B cell (primary cell): Measurements from ENCODE around the gene SEC14L1. TPM values are rescaled to one million over a fixed set of nuclear protein-coding genes. Genes with fewer than 3 reads are reported as not detected.

Experiments
- ATAC-seq: fragments of 200-7000 bp; cut with Tn5 transposase; one replicate; pipeline ENCODE4 v1.10.0; 2021; ENCODE audit warnings: low read depth, mild to moderate bottlenecking, moderate number of reproducible peaks, moderate library complexity
- CTCF ChIA-PET: fragments of 350-600 bp; sonication (Branson Sonifier 250); formaldehyde crosslinking; loops from one replicate; lab custom pipeline; 2021; ENCODE audit warnings: antibody characterized with exemption, inconsistent platforms; lab: Charles Lee
- POLR2A ChIA-PET: fragments of 350-600 bp; sonication (Branson Sonifier 250); formaldehyde crosslinking; loops from one replicate; lab custom pipeline; 2021; ENCODE audit warnings: antibody characterized with exemption; lab: Charles Lee
- DNase-seq: peaks from one replicate; pipeline ENCODE4 v3.0.0; 2013
- H2AFZ ChIP-seq: 2 replicates; pipeline ENCODE4 v1.6.1; 2012; ENCODE audit warnings: mild to moderate bottlenecking, low read depth, low read length; ENCODE audit not compliant: insufficient read depth, poor library complexity, severe bottlenecking
- H3K27ac ChIP-seq, 2 donors: 1 replicate in 1 of 2; 2 replicates in 1 of 2; pipeline ENCODE4 v1.5.1; 2012 to 2013; ENCODE audit warnings: low read length in 2 of 2, mild to moderate bottlenecking in 2 of 2, moderate library complexity in 1 of 2
- H3K27me3 ChIP-seq, 4 experiments: fragments of 200-600 bp in 1 of 4; sonication (generic) in 1 of 4; replicated peaks in 1 of 4; 1 replicate in 2 of 4; 2 replicates in 2 of 4; pipeline versions ENCODE4 v1.6.1 to v1.7.0; 2013 to 2016; ENCODE audit warnings: low read length in 3 of 4, mild to moderate bottlenecking in 2 of 4, mixed read lengths in 1 of 4, moderate library complexity in 1 of 4; ENCODE audit not compliant: insufficient read depth in 4 of 4, control insufficient read depth in 3 of 4; ENCODE audit errors: control extremely low read depth in 1 of 4
- H3K36me3 ChIP-seq, 2 experiments: replicated peaks in 1 of 2; 1 replicate in 1 of 2; 2 replicates in 1 of 2; pipeline versions ENCODE4 v1.6.1 to v1.7.1; 2013; ENCODE audit warnings: low read length in 1 of 2; ENCODE audit not compliant: insufficient read depth in 2 of 2, control insufficient read depth in 1 of 2; ENCODE audit errors: control extremely low read depth in 1 of 2, extremely low read depth in 1 of 2
- H3K4me1 ChIP-seq, 2 donors: fragments of 200-600 bp in 1 of 2; sonication (generic) in 1 of 2; 1 replicate in 1 of 2; 2 replicates in 1 of 2; pipeline versions ENCODE4 v1.5.1 to v1.6.1; 2013 to 2017; ENCODE audit warnings: low read length in 2 of 2; ENCODE audit not compliant: control insufficient read depth in 2 of 2, insufficient read depth in 2 of 2
- H3K4me2 ChIP-seq: replicated peaks from 2 replicates; pipeline ENCODE3; 2012; ENCODE audit warnings: mild to moderate bottlenecking, low read depth, low read length; ENCODE audit not compliant: poor library complexity, severe bottlenecking
- H3K4me3 ChIP-seq, 5 experiments: fragments of 200-600 bp in 1 of 5; sonication (generic) in 1 of 5; 1 replicate in 3 of 5; 2 replicates in 2 of 5; pipeline versions ENCODE4 v1.5.1 to v1.7.0; 2011 to 2016; ENCODE audit warnings: low read length in 4 of 5, mild to moderate bottlenecking in 4 of 5, low read depth in 2 of 5, control low read depth in 1 of 5, moderate library complexity in 1 of 5; ENCODE audit not compliant: insufficient read depth in 1 of 5; ENCODE audit errors: control extremely low read depth in 1 of 5, extremely low read depth in 1 of 5
- H3K79me2 ChIP-seq: fragments of 200-600 bp; sonication (generic); one replicate; pipeline ENCODE4 v1.6.0; 2016; ENCODE audit warnings: low read length; ENCODE audit not compliant: control insufficient read depth, insufficient read depth
- H3K9ac ChIP-seq: fragments of 200-600 bp; sonication (generic); 2 replicates; pipeline ENCODE4 v1.6.1; 2017; ENCODE audit warnings: mild to moderate bottlenecking, low read length, moderate library complexity
- H3K9me3 ChIP-seq, 3 donors: one replicate each; pipeline versions ENCODE4 v1.6.1 to v1.7.1; 2013; ENCODE audit warnings: low read length in 2 of 3; ENCODE audit not compliant: control insufficient read depth in 2 of 3, insufficient read depth in 1 of 3; ENCODE audit errors: control extremely low read depth in 1 of 3
- H4K20me1 ChIP-seq: 2 replicates; pipeline ENCODE4 v1.6.0; 2012; ENCODE audit warnings: mild to moderate bottlenecking, low read length; ENCODE audit not compliant: insufficient read depth, control insufficient read depth, poor library complexity, severe bottlenecking
- H3K27ac Mint-ChIP-seq: one replicate; pipeline ENCODE4 v1.8.0; 2021; ENCODE audit warnings: mixed read lengths
- H3K27me3 Mint-ChIP-seq: one replicate; pipeline ENCODE4 v1.8.0; 2021; ENCODE audit warnings: mixed read lengths
- H3K4me1 Mint-ChIP-seq: one replicate; pipeline ENCODE4 v1.8.0; 2021; ENCODE audit warnings: mixed read lengths
- H3K4me3 Mint-ChIP-seq: one replicate; pipeline ENCODE4 v1.8.0; 2021; ENCODE audit warnings: mixed read lengths
- H3K9me3 Mint-ChIP-seq: one replicate; pipeline ENCODE4 v1.8.0; 2022; ENCODE audit warnings: mixed read lengths; ENCODE audit not compliant: insufficient read depth
- EZH2 ChIP-seq: IDR thresholded peaks from 2 replicates; pipeline ENCODE4 v1.6.1; 2012; ENCODE audit warnings: borderline replicate concordance, low read depth, mild to moderate bottlenecking, moderate library complexity, low read length; ENCODE audit not compliant: insufficient read depth, poor library complexity, severe bottlenecking
- WGBS: methylation state at CpG from one replicate; pipeline ENCODE4 v1.1.5; 2013; ENCODE audit warnings: missing lambda C conversion rate; ENCODE audit not compliant: insufficient coverage; 5-methylcytosine and 5-hydroxymethylcytosine counted together
- intact Hi-C: fragments of 100-400 bp; cut with micrococcal nuclease; formaldehyde crosslinking; loops from one replicate; pipeline ENCODE4 v1.10.0; 2022
- polyA plus RNA-seq: library from polyadenylated mRNA; depleted of rRNA; stranded (reverse); fragments of >200 nt; gene quantifications from 2 replicates; pipeline ENCODE4 v1.2.3, GENCODE V29; 2012
- total RNA-seq, 2 donors: library from RNA; stranded (reverse); fragments of 120-200 nt in 1 of 2; gene quantifications; 1 replicate in 1 of 2; 2 replicates in 1 of 2; pipeline versions ENCODE4 v1.2.3 to v1.2.4, GENCODE V29; 2013 to 2022
- TF ChIP-seq, protein P1 (sequence below): fragments of 200-600 bp; IDR thresholded peaks from one replicate; pipeline ENCODE4 v1.8.0; 2022; ENCODE audit warnings: antibody characterized with exemption, mild to moderate bottlenecking

Gene SEC14L1
- total and polyA plus RNA-seq, 2 donors (not counting 1 experiment from before 2014, with no cell fraction given) = 37.7 to 103 TPM

DNA sequence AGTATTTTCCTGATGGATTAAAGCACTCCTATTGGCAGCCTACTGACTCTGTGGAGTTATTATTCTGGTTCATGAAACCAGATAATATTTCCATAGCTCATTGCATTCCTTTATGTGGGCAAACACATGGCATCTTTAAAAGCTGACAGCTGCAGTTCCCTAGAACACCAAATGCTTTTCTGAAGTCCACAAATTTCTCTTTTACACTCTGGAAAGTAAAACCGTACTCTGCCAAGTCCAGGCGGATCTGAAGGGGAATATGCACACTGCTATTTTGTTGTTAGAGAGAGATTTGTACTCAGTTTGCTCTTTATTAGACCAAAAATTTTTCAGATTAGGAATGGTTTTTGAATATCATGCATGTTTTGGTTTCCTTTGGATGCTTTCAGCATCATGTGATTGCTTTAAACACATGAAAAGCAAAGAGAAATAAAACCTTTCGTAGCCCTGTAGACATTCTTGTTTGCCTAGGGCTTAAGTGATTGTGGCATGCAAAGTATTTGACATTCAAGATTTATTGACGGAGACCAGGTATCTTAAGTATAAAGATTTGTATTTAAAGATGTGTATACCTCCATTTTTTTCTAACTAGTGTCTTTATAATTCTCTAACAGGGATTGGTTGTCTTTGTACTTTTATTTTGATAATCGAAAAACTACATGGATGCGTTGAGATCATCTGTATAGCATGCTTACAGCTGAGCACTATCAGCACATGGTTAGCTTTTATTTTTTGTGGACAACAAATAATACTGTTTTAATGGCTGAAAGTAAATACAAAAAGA lies 19.5 kb downstream of the SEC14L1 start:
- Mint-ChIP-seq H3K27me3 (no peaks in the 10 kb centered on the region), H3K4me3 (no peak overlapping the region), H3K9me3 (no peaks in the 10 kb centered on the region), H3K27ac (no peak overlapping the region), H3K4me1 (peaks cover 69% of the 10 kb centered on the region)
- intact Hi-C loops = no loop called here
- H3K4me1 ChIP-seq = peaks cover 15 to 18% of the 10 kb centered on the region in 2 donors
- no peaks in the 10 kb centered on the region for H3K27me3 ChIP-seq
- peaks cover 0 to 1% of the 10 kb centered on the region in 2 experiments for H3K36me3 ChIP-seq
- H3K9me3 ChIP-seq = no peaks in the 10 kb centered on the region
- DNase-seq (no peak), ATAC-seq (no peak)
- WGBS = no CpG with 5 or more reads among the region's 6 CpGs
- no peak overlapping the region for H3K4me3 ChIP-seq
- peaks cover 68% of the 10 kb centered on the region for H4K20me1 ChIP-seq
- POLR2A ChIA-PET = interaction anchor here (1.0 kb wide), 1 partner anchor 19 kb away, joined by 3 read pairs; the partner anchor contains the start of gene SEC14L1
- no peak overlapping the region for H3K27ac ChIP-seq
- CTCF ChIA-PET = interaction anchor here (0.7 to 1.6 kb wide), 3 partner anchors 14 to 69 kb away, joined by 3 to 4 read pairs (median 4); no protein-coding TSS in a partner anchor
- no peak overlapping the region for H3K4me2 ChIP-seq
- TF ChIP-seq, protein P1, sequence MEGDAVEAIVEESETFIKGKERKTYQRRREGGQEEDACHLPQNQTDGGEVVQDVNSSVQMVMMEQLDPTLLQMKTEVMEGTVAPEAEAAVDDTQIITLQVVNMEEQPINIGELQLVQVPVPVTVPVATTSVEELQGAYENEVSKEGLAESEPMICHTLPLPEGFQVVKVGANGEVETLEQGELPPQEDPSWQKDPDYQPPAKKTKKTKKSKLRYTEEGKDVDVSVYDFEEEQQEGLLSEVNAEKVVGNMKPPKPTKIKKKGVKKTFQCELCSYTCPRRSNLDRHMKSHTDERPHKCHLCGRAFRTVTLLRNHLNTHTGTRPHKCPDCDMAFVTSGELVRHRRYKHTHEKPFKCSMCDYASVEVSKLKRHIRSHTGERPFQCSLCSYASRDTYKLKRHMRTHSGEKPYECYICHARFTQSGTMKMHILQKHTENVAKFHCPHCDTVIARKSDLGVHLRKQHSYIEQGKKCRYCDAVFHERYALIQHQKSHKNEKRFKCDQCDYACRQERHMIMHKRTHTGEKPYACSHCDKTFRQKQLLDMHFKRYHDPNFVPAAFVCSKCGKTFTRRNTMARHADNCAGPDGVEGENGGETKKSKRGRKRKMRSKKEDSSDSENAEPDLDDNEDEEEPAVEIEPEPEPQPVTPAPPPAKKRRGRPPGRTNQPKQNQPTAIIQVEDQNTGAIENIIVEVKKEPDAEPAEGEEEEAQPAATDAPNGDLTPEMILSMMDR = no peak
- H2AFZ ChIP-seq = no peak overlapping the region
- peaks cover 82% of the 10 kb centered on the region for H3K79me2 ChIP-seq
- H3K9ac ChIP-seq = no peak overlapping the region

DNA sequence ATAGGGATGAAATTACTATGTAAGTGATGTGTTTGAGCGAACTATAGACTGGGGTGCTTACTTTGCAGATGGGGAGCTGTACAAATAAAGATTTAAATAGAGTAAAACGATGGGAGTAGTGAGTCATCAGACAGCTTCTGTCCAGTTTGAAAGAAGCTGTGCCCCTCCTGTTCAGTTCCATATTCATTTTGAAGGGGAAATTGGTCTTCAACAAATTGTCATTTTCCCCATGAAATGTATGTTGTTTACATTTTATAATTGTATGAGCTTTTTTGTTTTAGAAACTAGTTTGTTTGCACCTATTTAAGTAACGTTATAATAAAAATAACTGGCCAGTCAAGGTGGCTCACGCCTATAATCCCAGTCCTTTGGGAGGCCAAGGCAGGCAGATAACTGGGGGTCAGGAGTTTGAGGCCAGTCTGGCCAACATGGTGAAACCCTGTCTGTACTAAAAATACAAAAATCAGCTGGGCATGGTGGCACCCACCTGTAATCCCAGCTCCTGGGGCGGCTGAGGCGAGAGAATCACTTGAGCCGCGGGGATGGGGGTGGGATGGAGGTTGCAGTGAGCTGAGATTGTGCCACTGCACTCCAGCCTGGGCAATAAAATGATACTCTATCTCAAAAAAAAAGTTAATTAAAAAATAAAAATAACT lies 20.2 kb downstream of the SEC14L1 start:
- Histone ChIP-seq H3K9me3 (no peaks in the 10 kb centered on the region), H2AFZ (no peak overlapping the region), H4K20me1 (peaks cover 62% of the 10 kb centered on the region), H3K79me2 (peaks cover 81% of the 10 kb centered on the region), H3K4me1 (peaks cover 22 to 25% of the 10 kb centered on the region in 2 donors), H3K4me3 (no peak overlapping the region), H3K27ac (no peak overlapping the region), H3K36me3 (peaks cover 0 to 1% of the 10 kb centered on the region in 2 experiments), H3K9ac (no peak overlapping the region), H3K27me3 (no peaks in the 10 kb centered on the region), H3K4me2 (no peak overlapping the region)
- Mint-ChIP-seq H3K9me3 (no peaks in the 10 kb centered on the region), H3K4me3 (no peak overlapping the region), H3K27ac (no peak overlapping the region), H3K4me1 (peaks cover 70% of the 10 kb centered on the region), H3K27me3 (no peaks in the 10 kb centered on the region)
- intact Hi-C loops = no loop called here
- TF ChIP-seq, protein P1 = no peak
- no peak for TF ChIP-seq EZH2
- 96% methylated on average over 4 of the region's 8 CpGs for WGBS
- ATAC-seq (no peak), DNase-seq (no peak)
- ChIA-PET POLR2A (interaction anchor here (0.7 kb wide), 1 partner anchor 1352 kb away, joined by 3 read pairs; no protein-coding TSS in a partner anchor), CTCF (interaction anchor here (0.6 to 1.6 kb wide), 2 partner anchors 15 to 75 kb away, joined by 3 to 4 read pairs; no protein-coding TSS in a partner anchor)
